ENCODE results near the gene HSF2BP.

DNA sequence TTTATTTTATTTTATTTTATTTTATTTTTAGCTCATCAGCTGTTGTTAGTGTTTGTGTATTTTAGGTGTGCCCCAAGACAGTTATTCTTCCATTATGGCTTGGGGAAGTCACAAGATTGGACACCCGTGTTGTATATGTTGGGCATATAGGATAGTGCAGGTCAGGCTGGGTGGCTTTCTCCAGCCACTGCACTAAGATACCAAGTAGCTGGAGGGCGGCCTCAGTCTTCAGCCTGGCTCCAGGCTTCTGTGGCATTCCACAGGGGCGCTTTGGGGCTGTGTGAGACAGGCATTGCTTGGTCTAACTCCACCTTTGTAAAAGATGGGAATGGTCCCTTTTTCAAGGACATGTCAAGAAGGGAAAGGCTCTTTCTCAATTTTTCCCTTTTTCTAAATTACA is 16.6 kb upstream of the HSF2BP start:
- TF ChIP-seq, protein P1, sequence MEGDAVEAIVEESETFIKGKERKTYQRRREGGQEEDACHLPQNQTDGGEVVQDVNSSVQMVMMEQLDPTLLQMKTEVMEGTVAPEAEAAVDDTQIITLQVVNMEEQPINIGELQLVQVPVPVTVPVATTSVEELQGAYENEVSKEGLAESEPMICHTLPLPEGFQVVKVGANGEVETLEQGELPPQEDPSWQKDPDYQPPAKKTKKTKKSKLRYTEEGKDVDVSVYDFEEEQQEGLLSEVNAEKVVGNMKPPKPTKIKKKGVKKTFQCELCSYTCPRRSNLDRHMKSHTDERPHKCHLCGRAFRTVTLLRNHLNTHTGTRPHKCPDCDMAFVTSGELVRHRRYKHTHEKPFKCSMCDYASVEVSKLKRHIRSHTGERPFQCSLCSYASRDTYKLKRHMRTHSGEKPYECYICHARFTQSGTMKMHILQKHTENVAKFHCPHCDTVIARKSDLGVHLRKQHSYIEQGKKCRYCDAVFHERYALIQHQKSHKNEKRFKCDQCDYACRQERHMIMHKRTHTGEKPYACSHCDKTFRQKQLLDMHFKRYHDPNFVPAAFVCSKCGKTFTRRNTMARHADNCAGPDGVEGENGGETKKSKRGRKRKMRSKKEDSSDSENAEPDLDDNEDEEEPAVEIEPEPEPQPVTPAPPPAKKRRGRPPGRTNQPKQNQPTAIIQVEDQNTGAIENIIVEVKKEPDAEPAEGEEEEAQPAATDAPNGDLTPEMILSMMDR (IDR thresholded peaks at IDR 0.05): no peak
- TF ChIP-seq FOXJ3 (CRISPR knock-in tag; IDR thresholded peaks at IDR 0.05): no peak
- no peak for TF ChIP-seq GATA2 (CRISPR knock-in tag; IDR thresholded peaks at IDR 0.05)
- TF ChIP-seq, protein P2, sequence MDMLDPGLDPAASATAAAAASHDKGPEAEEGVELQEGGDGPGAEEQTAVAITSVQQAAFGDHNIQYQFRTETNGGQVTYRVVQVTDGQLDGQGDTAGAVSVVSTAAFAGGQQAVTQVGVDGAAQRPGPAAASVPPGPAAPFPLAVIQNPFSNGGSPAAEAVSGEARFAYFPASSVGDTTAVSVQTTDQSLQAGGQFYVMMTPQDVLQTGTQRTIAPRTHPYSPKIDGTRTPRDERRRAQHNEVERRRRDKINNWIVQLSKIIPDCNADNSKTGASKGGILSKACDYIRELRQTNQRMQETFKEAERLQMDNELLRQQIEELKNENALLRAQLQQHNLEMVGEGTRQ (IDR thresholded peaks at IDR 0.05; ENCODE audit: borderline replicate concordance, low read depth, low read length): no peak
- TF ChIP-seq SIN3A (IDR thresholded peaks at IDR 0.05; ENCODE audit: borderline replicate concordance, low read depth, low read length): no peak
- TF ChIP-seq EZH2phosphoT487 (IDR thresholded peaks at IDR 0.05; ENCODE audit: borderline replicate concordance, low read depth): no peak
- no peak for TF ChIP-seq RFX5 (IDR thresholded peaks at IDR 0.05; ENCODE audit: low read length)
